OCI-LY7 (cell line): ENCODE data around the gene ZMIZ1.

Experiments
- EZH2phosphoT487 ChIP-seq: fragments of 200-600 bp; sonication (generic); IDR thresholded peaks from 2 replicates; pipeline ENCODE4 v1.6.1; 2018; ENCODE audit warnings: low read depth, borderline replicate concordance, mild to moderate bottlenecking, mixed run types, antibody characterized with exemption, low read length, moderate library complexity, mixed read lengths
- TF ChIP-seq, protein P1 (sequence below): fragments of 200-600 bp; sonication (generic); conservative IDR thresholded peaks from 2 replicates; pipeline ENCODE4 v1.5.1; 2014; ENCODE audit warnings: mild to moderate bottlenecking, antibody characterized with exemption, low read length, moderate library complexity, mixed read lengths

DNA sequence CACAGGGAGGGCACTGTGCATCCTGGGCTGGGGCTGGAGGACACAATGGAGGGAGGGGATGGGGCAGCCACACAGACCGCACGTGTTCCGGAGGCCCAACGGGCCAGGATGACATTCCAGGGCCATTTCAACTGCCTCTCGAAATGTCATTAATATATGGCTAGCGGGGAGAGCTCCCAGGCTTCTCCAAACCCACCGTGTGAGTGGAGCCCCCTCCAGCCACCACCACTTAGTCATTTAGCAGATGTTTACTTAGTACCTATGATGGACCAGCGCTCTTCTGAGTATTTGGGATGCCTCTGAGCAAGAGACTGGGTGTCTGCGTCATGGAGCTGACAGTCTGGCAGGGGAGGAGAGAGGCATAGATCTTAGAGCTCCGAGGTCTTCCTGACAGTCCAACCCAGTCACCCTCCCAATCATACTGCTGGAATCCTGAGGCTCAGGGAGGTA lies 107.3 kb downstream of the ZMIZ1 start:
- TF ChIP-seq, protein P1, sequence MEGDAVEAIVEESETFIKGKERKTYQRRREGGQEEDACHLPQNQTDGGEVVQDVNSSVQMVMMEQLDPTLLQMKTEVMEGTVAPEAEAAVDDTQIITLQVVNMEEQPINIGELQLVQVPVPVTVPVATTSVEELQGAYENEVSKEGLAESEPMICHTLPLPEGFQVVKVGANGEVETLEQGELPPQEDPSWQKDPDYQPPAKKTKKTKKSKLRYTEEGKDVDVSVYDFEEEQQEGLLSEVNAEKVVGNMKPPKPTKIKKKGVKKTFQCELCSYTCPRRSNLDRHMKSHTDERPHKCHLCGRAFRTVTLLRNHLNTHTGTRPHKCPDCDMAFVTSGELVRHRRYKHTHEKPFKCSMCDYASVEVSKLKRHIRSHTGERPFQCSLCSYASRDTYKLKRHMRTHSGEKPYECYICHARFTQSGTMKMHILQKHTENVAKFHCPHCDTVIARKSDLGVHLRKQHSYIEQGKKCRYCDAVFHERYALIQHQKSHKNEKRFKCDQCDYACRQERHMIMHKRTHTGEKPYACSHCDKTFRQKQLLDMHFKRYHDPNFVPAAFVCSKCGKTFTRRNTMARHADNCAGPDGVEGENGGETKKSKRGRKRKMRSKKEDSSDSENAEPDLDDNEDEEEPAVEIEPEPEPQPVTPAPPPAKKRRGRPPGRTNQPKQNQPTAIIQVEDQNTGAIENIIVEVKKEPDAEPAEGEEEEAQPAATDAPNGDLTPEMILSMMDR: no peak
- no peak for TF ChIP-seq EZH2phosphoT487
